H1 (cell line): ENCODE measurements around the gene LIFR. TPM values are rescaled to one million over a fixed set of nuclear protein-coding genes. Genes with fewer than 3 reads are reported as not detected.

Experiments used
- CTCF ChIA-PET: fragments of 300-600 bp; sonication (Branson Sonifier 250); formaldehyde crosslinking; loops from one replicate; lab custom pipeline; 2021; ENCODE audit not compliant: partially characterized antibody; lab: Charles Lee
- POLR2A ChIA-PET: fragments of 300-600 bp; sonication (Branson Sonifier 250); formaldehyde crosslinking; loops from one replicate; lab custom pipeline; 2021; ENCODE audit warnings: inconsistent platforms; ENCODE audit not compliant: partially characterized antibody; lab: Charles Lee
- DNase-seq, 2 experiments: peaks; one replicate each; pipeline versions ENCODE4 v3.0.0 to v3.0.0-alpha.2; 2010 to 2022; ENCODE audit warnings: low spot score in 2 of 2, low read depth in 1 of 2, mixed read lengths in 1 of 2
- FAIRE-seq: peaks from 2 replicates; lab custom pipeline; 2011; peaks lifted over from hg19 to GRCh38; lab: Jason Lieb, UNC
- H2AFZ ChIP-seq: 2 replicates; pipeline ENCODE4 v1.8.1; 2012; ENCODE audit warnings: low read length, inconsistent platforms
- H2AK5ac ChIP-seq: 2 replicates; pipeline ENCODE4 v1.6.1; 2013; ENCODE audit warnings: low read depth, low read length
- H2BK120ac ChIP-seq: replicated peaks from 2 replicates; pipeline ENCODE3; 2013; ENCODE audit warnings: low read depth, low read length, inconsistent platforms
- H2BK12ac ChIP-seq: 2 replicates; pipeline ENCODE4 v1.6.1; 2013; ENCODE audit warnings: low read depth, low read length
- H2BK15ac ChIP-seq: 2 replicates; pipeline ENCODE4 v1.6.1; 2013; ENCODE audit warnings: low read length
- H2BK20ac ChIP-seq: 2 replicates; pipeline ENCODE4 v1.6.1; 2013; ENCODE audit warnings: low read length
- H2BK5ac ChIP-seq: 2 replicates; pipeline ENCODE4 v1.6.1; 2013; ENCODE audit warnings: low read depth, low read length
- H3K14ac ChIP-seq: 2 replicates; pipeline ENCODE4 v1.6.1; 2013; ENCODE audit warnings: inconsistent platforms; ENCODE audit not compliant: insufficient read length
- H3K18ac ChIP-seq: 2 replicates; pipeline ENCODE4 v1.6.1; 2013; ENCODE audit warnings: low read length; ENCODE audit errors: extremely low read depth
- H3K23ac ChIP-seq: 2 replicates; pipeline ENCODE4 v1.6.1; 2013; ENCODE audit warnings: inconsistent platforms; ENCODE audit not compliant: insufficient read length
- H3K23me2 ChIP-seq: 2 replicates; pipeline ENCODE4 v1.6.1; 2013; ENCODE audit warnings: low read depth, low read length
- H3K27ac ChIP-seq: 2 replicates; pipeline ENCODE4 v1.6.1; 2011; ENCODE audit warnings: low read depth, low read length, inconsistent platforms
- H3K27me3 ChIP-seq, 4 experiments: replicated peaks in 1 of 4; 1 replicate in 1 of 4; 2 replicates in 3 of 4; pipeline versions ENCODE4 v1.6.1 to v1.8.1; 2011 to 2013; ENCODE audit warnings: low read length in 3 of 4, mild to moderate bottlenecking in 3 of 4, inconsistent platforms in 2 of 4, mixed read lengths in 2 of 4, moderate library complexity in 1 of 4; ENCODE audit not compliant: control insufficient read depth in 3 of 4, insufficient read depth in 3 of 4; ENCODE audit errors: extremely low read depth in 1 of 4
- H3K36me3 ChIP-seq, 4 experiments: 2 replicates each; pipeline versions ENCODE4 v1.6.1 to v1.8.1; 2011 to 2013; ENCODE audit warnings: mild to moderate bottlenecking in 4 of 4, low read length in 3 of 4, moderate library complexity in 2 of 4, control low read depth in 1 of 4, inconsistent platforms in 1 of 4; ENCODE audit not compliant: insufficient read depth in 4 of 4, control insufficient read depth in 2 of 4
- H3K4ac ChIP-seq: replicated peaks from 2 replicates; pipeline ENCODE3; 2013; ENCODE audit warnings: low read length, low read depth, mixed read lengths, inconsistent platforms; ENCODE audit not compliant: insufficient read length
- H3K4me1 ChIP-seq, 4 experiments: replicated peaks in 1 of 4; 1 replicate in 1 of 4; 2 replicates in 3 of 4; pipeline versions ENCODE4 v1.6.1 to v1.8.1; 2011 to 2013; ENCODE audit warnings: low read length in 3 of 4, inconsistent platforms in 2 of 4, mixed read lengths in 1 of 4; ENCODE audit not compliant: insufficient read depth in 4 of 4, control insufficient read depth in 3 of 4
- H3K4me2 ChIP-seq, 2 experiments: 2 replicates each; pipeline versions ENCODE4 v1.6.1 to v1.8.1; 2011 to 2013; ENCODE audit warnings: low read depth in 2 of 2, low read length in 2 of 2, control low read depth in 1 of 2, inconsistent platforms in 1 of 2, mild to moderate bottlenecking in 1 of 2; ENCODE audit not compliant: insufficient read depth in 1 of 2
- H3K4me3 ChIP-seq, 4 experiments: fragments of 200-600, 300-600 bp in 1 of 4; sonication (generic), shearing (Covaris generic), sonication (Bioruptor Twin) in 1 of 4; 2 replicates each; pipeline versions ENCODE4 v1.5.1 to v1.8.1; 2011 to 2016; ENCODE audit warnings: low read length in 4 of 4, low read depth in 3 of 4, control low read depth in 2 of 4, inconsistent platforms in 2 of 4, mild to moderate bottlenecking in 2 of 4, mixed read lengths in 1 of 4, moderate library complexity in 1 of 4; ENCODE audit not compliant: insufficient read depth in 2 of 4; ENCODE audit errors: extremely low read depth in 1 of 4
- H3K56ac ChIP-seq: replicated peaks from 2 replicates; pipeline ENCODE3; 2013; ENCODE audit warnings: low read depth, mild to moderate bottlenecking, mixed read lengths, low read length, inconsistent platforms; ENCODE audit not compliant: insufficient read length
- H3K79me1 ChIP-seq: 2 replicates; pipeline ENCODE4 v1.6.1; 2013; ENCODE audit warnings: low read depth, low read length, control low read depth
- H3K79me2 ChIP-seq, 2 experiments: 2 replicates each; pipeline versions ENCODE4 v1.6.1 to v1.8.1; 2012 to 2013; ENCODE audit warnings: low read length in 2 of 2, mild to moderate bottlenecking in 2 of 2, inconsistent platforms in 1 of 2; ENCODE audit not compliant: insufficient read depth in 2 of 2, control insufficient read depth in 1 of 2
- H3K9ac ChIP-seq, 4 experiments: replicated peaks in 1 of 4; 1 replicate in 1 of 4; 2 replicates in 3 of 4; pipeline versions ENCODE4 v1.6.1 to v1.8.1; 2011 to 2013; ENCODE audit warnings: low read depth in 3 of 4, low read length in 3 of 4, control low read depth in 2 of 4, mild to moderate bottlenecking in 2 of 4, moderate library complexity in 2 of 4, inconsistent platforms in 1 of 4; ENCODE audit errors: extremely low read depth in 1 of 4
- H3K9me3 ChIP-seq, 2 experiments: 2 replicates each; pipeline versions ENCODE4 v1.6.1 to v1.8.1; 2012 to 2013; ENCODE audit warnings: mild to moderate bottlenecking in 2 of 2, moderate library complexity in 2 of 2, control low read depth in 1 of 2, inconsistent platforms in 1 of 2, low read depth in 1 of 2, low read length in 1 of 2, mixed read lengths in 1 of 2; ENCODE audit not compliant: insufficient read depth in 2 of 2
- H4K20me1 ChIP-seq, 2 experiments: replicated peaks in 1 of 2; 2 replicates each; pipeline versions ENCODE3 to v1.8.1; 2011 to 2013; ENCODE audit warnings: inconsistent platforms in 2 of 2, low read length in 2 of 2, mild to moderate bottlenecking in 1 of 2; ENCODE audit not compliant: insufficient read depth in 2 of 2, control insufficient read depth in 1 of 2
- H4K5ac ChIP-seq: 2 replicates; pipeline ENCODE4 v1.6.1; 2013; ENCODE audit warnings: low read length, low read depth, mixed read lengths, inconsistent platforms; ENCODE audit not compliant: insufficient read length
- H4K8ac ChIP-seq: 2 replicates; pipeline ENCODE4 v1.8.0; 2013; ENCODE audit warnings: mild to moderate bottlenecking, moderate library complexity, low read length, inconsistent platforms; ENCODE audit not compliant: insufficient read depth; ENCODE audit errors: extremely low read depth
- H4K91ac ChIP-seq: replicated peaks from 2 replicates; pipeline ENCODE3; 2013; ENCODE audit warnings: low read length, mixed read lengths, inconsistent platforms; ENCODE audit not compliant: insufficient read length
- BACH1 ChIP-seq: IDR thresholded peaks from 2 replicates; pipeline ENCODE4 v1.6.1; 2012; ENCODE audit warnings: low read length, improper control_type of control experiment
- CHD1 ChIP-seq: IDR thresholded peaks from 2 replicates; pipeline ENCODE4 v1.6.1; 2012; ENCODE audit warnings: low read depth, low read length, improper control_type of control experiment
- CTBP2 ChIP-seq: IDR thresholded peaks from 2 replicates; pipeline ENCODE4 v1.7.0; 2011; ENCODE audit warnings: borderline replicate concordance, mild to moderate bottlenecking, moderate library complexity, mixed read lengths, low read length; ENCODE audit not compliant: insufficient read depth, insufficient read length
- EZH2 ChIP-seq: fragments of 200-600 bp; sonication (generic); IDR thresholded peaks from 2 replicates; pipeline ENCODE4 v1.7.1; 2012; ENCODE audit warnings: low read depth, mild to moderate bottlenecking, moderate library complexity, low read length, inconsistent platforms; ENCODE audit not compliant: severe bottlenecking
- JUN ChIP-seq: IDR thresholded peaks from 2 replicates; pipeline ENCODE4 v1.6.1; 2011; ENCODE audit warnings: low read depth, mild to moderate bottlenecking, improper control_type of control experiment, low read length
- JUND ChIP-seq: IDR thresholded peaks from 2 replicates; pipeline ENCODE4 v1.6.1; 2011; ENCODE audit warnings: mild to moderate bottlenecking, improper control_type of control experiment, low read length
- KDM4A ChIP-seq: IDR thresholded peaks from one replicate; pipeline ENCODE4 v1.7.1; 2012; ENCODE audit warnings: low read depth, mild to moderate bottlenecking, moderate library complexity, low read length, inconsistent platforms; ENCODE audit not compliant: severe bottlenecking
- MAX ChIP-seq: IDR thresholded peaks from 2 replicates; pipeline ENCODE4 v1.6.1; 2012; ENCODE audit warnings: inconsistent platforms
- SIX5 ChIP-seq: IDR thresholded peaks from 2 replicates; pipeline ENCODE4 v1.6.1; 2011; ENCODE audit warnings: mild to moderate bottlenecking, low read depth, low read length
- SUZ12 ChIP-seq: fragments of 200-600 bp; sonication (generic); IDR thresholded peaks from 2 replicates; pipeline ENCODE4 v1.6.1; 2012; ENCODE audit warnings: mild to moderate bottlenecking, inconsistent platforms, low read length, moderate library complexity, mixed read lengths
- WGBS, 2 experiments: shearing (Covaris generic) in 1 of 2; methylation state at CpG; one replicate each; pipeline versions ENCODE4 v1.1.6 to v1.1.7; 2013 to 2015; ENCODE audit warnings: low lambda C conversion rate in 2 of 2, mixed read lengths in 2 of 2, inconsistent platforms in 1 of 2, low coverage in 1 of 2, missing lambda C conversion rate in 1 of 2; ENCODE audit not compliant: insufficient replicate concordance in 2 of 2, insufficient coverage in 1 of 2, insufficient read length in 1 of 2; ENCODE audit errors: extremely low coverage in 1 of 2, missing lambda C conversion rate in 1 of 2; 5-methylcytosine and 5-hydroxymethylcytosine counted together
- polyA plus RNA-seq, 7 experiments: library from polyadenylated mRNA; depleted of rRNA in 3 of 7; stranded (reverse) in 5 of 7; unstranded in 2 of 7; fragments of >200 nt in 5 of 7; fragments of 200-250 nt in 2 of 7; gene quantifications; 1 replicate in 5 of 7; 2 replicates in 1 of 7; 4 replicates in 1 of 7; pipeline versions ENCODE4 v1.2.1 to v1.2.3, GENCODE V29; 2011 to 2013; ENCODE audit warnings: missing spikeins in 2 of 7, mixed read lengths in 2 of 7
- total RNA-seq: library from RNA; stranded (reverse); fragmentation: NEBNext Ultra II Directional; extraction: Animal tissue kit (Norgen Biotek cat#: 25700); gene quantifications from 2 replicates; pipeline ENCODE4 v1.2.1, GENCODE V29; 2021

LIFR gene
- total and polyA plus RNA-seq, 2 of the 8 experiments (the other 6 are each of a cell fraction or from before 2014, with no cell fraction given), result 2.0 to 18.9 TPM

GRCh38 chr5:38426986-38427950, 129.2 kb downstream of the LIFR start:
- Histone ChIP-seq H3K4ac (no peak overlapping the region), H3K27me3 (no peaks in the 10 kb centered on the region), H3K23me2 (no peaks in the 10 kb centered on the region), H2AFZ (peak overlapping the region; percentile 50; the same call in 1 of the 2 replicates), H3K18ac (peak overlapping the region; percentile 72; the same call in 1 of the 2 replicates), H3K79me2 (no peaks in the 10 kb centered on the region), H4K91ac (peak overlapping the region; percentile 39), H2BK12ac (0 out of 2 replicates have a peak overlapping the region, but pooled peaks have one; percentile 22), H3K4me2 (no peak overlapping the region), H2BK15ac (no peak overlapping the region), H3K4me3 (no peak overlapping the region), H2BK20ac (no peak overlapping the region), H3K14ac (no peak overlapping the region), H2BK5ac (peak overlapping the region; percentile 26; the same call in 1 of the 2 replicates), H2BK120ac (no peak overlapping the region), H3K4me1 (0 out of 7 replicates have a peak, but pooled peaks cover 0 to 2% (median 0%) of the 10 kb centered on the region in 4 experiments), H3K23ac (no peak overlapping the region), H2AK5ac (no peak overlapping the region), H3K9me3 (no peaks in the 10 kb centered on the region), H3K56ac (no peak overlapping the region), H4K8ac (no peak overlapping the region), H3K36me3 (no peaks in the 10 kb centered on the region), H3K79me1 (no peaks in the 10 kb centered on the region), H4K20me1 (no peaks in the 10 kb centered on the region), H4K5ac (no peak overlapping the region), H3K27ac (no peak overlapping the region), H3K9ac (no peak overlapping the region)
- WGBS, 2 experiments, result 90% methylated on average over 9 of the region's 9 CpGs; no CpG with 5 or more reads in 1 of the 2 experiments
- FAIRE-seq (no peak), DNase-seq (no peak)
- ChIA-PET CTCF (interaction anchor here (0.8 to 1.4 kb wide), 2 partner anchors 15 to 949 kb away, joined by 3 read pairs; no protein-coding TSS in a partner anchor), POLR2A (no interaction called here)
- TF ChIP-seq JUN (no peak), CTBP2 (no peak), EZH2 (no peak), BACH1 (no peak), SIX5 (no peak), KDM4A (no peak), SUZ12 (no peak), JUND (no peak), CHD1 (no peak), MAX (no peak)
